GM18873 (cell line): ENCODE measurements around the gene BTK.

Source experiments
- ATAC-seq: cut with Tn5 transposase; IDR thresholded peaks from one replicate; pipeline ENCODE4 v1.9.1; 2021; ENCODE audit warnings: mild to moderate bottlenecking, moderate library complexity, moderate number of reproducible peaks; ENCODE audit not compliant: unreplicated experiment, low FRiP score

The BTK gene

DNA sequence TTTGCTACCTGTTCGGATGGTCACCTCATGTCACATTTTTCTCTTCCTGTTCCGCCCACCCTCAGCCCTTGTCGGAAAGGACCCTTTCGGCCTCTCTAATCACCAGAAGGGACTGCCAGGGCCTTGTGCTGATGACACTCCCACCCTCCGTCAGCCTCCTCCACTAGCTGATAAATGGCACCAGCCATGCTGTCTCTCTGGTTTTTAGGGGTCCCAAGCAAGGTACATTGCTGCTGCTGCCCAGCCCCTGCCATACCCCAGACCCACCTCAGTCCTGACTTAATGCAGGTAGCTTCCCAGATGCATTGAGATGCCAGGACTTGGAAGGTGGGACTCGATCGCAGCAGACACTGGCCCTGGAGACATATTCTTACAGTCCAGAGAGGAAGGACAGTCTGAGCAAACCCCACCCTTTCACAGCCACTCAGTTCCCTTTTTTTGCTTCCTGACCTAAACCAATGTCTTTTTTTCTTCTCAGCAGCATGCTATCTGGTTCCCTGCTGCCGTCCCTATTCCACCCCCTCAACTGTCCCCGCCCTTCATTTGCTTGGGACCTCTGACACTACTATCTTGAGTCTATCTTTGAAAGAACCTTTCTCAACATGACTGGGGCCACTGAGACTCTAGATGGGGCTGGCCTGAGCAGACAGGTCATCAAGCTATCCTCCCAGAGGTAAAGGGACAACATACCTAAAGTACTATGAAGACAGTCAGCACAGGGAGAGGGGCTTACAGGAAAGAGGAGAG is at the start of gene BTK:
BTK (minus strand) TSS at position 397 of the 747 bp plus-strand sequence. CDS start 10,907 bp downstream, outside the sequence.
- ATAC-seq: peak; percentile 67

DNA sequence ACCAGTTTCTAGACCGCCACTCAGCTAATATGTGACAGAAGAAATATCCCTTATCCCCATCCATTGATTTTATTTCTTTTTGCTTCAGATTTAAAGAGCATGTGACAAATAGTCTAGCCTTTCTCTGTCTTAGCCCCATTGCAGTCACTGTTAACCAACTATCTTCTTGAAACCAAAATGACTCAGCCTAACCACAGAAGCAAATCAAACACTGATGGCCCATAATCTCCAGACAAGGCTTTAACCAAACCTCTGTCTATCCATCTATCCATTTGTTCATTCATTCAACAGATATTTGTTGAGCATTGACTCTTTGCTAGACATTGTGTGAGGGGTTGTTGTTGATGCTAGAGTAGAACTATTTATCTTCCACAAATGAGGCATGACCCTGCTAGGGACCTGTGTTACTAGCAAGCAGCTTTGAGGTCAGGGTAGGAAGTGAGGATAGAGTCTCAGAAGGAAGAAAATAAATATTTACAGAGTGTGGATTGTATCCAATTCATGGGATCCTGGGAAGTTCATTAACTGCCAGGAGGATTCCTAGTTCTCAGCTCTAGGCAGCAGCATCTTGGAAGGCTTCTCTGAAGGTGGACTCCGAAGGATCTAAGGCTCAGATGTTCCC is 44.6 kb upstream of the BTK start:
- peak; percentile 90 for ATAC-seq

DNA sequence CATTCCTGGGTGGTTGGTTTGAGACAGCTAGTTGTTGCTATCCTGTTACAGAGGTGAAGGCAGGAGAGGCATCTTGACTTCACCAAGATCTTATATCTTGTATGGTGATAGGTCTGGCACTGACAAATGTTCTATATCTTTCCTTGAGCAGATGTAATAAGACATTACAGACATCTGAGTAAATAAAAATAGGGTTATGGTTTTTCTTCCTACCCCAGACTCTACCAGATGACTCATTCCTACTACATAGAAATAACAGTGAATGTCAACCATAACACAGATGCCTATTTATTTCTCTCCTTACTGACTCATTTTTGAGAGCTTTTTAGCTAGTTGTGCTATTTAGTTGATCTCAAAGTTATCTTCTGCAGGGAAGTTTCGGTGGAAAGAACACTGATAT is 43.9 kb upstream of the BTK start:
- peak; percentile 22 for ATAC-seq

DNA sequence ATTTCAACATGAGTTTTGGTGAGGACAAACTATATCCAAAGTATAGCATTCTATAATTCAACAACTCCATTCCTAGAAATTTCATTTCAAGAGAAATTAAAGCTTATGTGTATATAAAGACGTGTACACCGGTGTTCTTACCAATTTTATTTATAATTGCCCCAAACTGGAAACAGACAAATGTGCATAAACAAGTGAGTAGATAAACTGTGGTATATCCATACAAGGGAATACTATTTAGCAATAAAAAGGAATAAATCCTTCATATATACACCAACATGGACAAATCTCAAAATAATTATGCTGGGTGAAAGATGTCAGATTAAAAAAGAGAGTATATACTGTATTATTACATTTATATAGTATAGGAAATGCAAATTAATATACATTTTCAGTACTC is 42.0 kb upstream of the BTK start:
- ATAC-seq: no peak

DNA sequence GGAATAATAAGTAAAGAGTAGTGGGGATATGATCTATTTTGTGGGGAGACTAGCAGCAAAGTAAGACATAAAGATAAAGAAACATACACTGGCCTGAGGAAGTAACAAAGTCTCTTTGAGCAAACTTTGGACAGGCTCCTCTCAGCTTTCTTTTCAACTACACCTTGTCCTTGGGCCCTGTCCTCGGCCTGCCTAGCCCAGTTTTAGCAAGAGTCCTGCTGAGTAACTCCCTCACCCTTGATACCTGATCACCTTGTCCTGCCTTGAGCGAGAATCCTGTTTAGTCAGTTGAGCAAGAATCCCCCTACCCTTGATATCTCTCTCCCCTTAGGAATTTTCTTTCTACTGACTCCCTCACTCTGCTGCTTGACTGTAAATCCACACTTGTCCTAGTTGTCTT is 33.5 kb upstream of the BTK start:
- ATAC-seq: no peak

DNA sequence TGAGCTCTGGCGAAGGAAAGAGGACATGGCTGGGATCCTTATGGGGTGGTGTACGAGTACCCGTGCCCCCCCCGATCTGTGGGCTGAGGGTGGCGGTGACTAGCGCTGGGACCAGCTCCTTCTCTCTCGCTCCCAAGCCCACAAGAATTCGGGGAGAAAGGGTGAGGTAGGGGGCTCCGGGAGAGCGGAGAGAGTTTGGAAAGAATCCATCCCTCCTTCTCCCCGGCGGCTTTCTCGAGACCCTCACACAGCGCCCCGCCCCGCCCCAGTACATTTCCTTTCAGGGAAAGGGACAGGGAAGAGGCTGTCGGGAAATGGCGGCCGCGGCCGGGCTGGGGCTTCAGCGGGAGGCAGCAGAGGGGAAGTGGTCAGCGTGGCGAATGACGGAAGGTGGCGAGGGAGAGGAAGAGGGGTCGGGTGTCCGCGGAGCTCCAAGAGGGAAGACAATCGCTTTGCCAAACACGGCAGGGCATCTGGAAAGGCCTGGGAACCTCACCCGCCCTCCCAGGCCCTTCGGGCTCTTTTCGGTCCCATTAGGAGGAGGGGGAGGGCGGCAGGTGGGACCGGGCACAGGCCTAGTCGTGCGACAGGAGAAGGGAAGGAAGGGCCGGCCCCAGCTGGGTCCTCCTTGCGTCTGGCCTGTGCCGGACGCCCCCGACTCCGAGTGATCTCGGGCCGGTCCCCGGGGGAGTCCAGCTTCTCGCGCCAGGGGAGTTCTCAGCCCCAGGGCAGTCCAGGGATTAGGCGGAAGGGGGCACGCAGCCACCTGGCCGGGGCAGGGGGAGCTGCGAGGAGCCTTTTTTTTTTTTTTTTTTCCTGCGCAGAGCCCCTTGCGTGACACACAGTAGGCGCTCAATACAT is 32.2 kb upstream of the BTK start:
- ATAC-seq: no peak

DNA sequence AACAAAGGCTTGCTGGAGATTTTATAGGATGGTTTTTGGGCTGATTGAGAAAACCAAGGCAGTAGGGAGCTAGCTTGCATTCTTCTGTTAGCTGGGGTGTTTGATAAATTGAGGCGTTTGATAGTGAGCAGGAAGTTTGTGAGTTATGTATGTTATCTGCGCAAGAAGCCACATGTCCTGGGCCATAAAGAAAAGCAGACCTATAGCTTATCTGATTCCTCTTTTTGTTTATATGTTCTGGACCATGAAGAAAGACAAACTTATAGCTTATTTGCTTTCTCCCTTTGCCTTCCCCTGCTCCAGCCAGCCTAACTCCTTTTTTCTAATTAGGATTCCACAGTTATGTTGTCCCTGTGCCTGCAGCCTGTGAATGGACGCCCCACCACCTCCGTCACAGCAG is 31.2 kb upstream of the BTK start:
- ATAC-seq: no peak

DNA sequence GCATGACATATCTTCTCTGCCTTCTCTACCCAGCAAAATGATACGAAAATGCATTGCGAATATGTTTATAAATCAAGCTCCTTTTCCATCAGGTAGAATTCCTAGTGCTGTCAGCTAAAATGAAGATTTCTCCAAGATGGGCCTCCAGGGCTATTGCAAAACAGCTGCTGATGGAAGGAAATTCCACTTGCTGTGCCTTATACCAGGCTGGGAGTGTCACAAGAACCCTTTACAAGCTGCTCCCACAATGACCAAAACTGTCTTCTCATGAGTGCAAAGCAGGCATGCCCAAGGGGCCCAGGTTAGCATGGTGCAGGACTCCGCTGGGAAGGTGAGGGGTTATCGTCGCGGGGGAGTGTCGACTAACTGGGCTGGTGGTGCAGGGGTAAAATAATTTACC is 30.7 kb upstream of the BTK start:
- ATAC-seq: no peak

DNA sequence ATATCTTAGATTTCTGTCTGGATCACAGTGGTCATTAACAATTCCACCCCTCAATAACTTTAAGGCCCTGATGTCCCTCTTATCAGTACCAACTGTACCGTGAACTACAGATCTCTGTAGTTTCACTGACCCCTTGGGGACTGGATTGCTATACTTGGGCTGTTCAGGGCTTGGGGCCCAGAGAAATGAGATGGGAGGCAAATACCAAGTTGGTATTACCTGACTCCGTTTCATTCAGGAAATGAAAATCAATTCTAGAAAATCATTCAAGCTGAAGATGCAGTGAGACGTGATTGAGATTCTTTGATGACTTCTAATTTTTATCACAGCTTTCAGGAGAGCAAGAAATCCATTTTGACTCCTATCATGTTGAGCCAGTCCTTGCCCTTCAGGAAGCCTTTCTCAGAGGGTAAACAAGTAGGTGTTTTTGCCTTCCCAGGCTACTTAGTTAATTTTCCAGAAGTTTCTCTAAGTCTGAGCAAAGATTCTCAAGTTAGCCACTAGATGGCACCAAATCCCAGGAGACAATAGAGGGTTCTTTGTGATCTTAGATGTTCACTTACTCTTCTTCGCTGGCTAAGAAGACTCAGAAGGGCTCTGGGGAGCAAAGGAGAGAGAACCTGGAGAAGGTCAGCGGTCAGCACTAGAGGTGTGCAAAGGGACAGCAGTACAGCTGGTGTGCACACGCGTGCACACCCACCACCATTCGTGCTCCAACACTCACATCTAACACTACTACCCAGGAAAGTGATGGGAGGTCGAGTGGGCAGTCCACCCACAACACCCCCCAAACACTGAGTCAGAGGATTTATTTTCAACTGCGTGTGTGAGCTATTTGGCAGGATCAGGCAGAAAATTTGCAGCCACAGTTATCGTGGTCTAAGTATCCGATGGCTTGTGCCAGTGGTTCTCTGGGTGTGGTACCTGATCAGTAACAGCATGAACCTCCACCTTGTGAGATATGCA is 29.5 kb upstream of the BTK start:
- peak; percentile 57 for ATAC-seq

DNA sequence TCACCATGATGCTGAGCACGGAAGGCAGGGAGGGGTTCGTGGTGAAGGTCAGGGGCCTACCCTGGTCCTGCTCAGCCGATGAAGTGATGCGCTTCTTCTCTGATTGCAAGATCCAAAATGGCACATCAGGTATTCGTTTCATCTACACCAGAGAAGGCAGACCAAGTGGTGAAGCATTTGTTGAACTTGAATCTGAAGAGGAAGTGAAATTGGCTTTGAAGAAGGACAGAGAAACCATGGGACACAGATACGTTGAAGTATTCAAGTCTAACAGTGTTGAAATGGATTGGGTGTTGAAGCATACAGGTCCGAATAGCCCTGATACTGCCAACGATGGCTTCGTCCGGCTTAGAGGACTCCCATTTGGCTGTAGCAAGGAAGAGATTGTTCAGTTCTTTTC is 26.0 kb upstream of the BTK start:
- ATAC-seq: no peak

DNA sequence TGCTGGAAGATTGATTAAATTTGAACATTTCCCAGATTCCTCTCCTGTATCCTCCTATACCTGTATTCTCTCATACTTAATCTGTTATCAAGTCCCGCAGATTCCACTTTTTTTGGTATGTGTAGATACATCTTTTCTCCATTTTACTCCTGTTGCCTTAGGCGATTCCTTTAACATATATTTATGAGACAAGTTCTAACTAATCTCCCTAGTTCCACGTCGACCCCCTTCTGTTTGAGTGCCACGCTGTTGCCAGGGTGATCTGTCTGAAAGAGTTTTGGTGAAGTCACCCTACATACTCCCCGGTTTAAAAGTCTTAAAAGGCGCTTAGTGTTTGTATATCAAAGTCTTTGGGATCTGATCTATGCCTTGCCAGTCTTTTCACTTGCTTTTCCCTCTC is 24.5 kb upstream of the BTK start:
- ATAC-seq: no peak

DNA sequence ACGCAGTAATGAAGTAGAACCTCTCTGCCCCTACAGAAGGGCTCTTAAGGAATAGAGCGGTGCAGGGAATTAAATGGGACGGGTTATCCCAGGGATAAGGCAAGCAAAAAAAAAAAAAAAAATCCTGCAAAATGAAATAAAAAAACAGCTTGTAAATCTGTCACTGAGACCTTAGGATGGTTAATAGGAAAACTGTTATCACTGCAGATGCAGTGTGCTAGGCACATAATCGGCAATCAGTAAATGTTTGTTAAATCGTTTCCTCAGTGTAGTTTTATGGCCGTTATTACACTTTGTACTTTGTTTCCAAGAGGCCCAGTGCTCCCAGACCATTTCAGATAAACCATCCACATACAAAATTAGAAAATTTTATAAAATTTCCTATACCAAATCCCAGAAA is 23.1 kb upstream of the BTK start:
- no peak for ATAC-seq

DNA sequence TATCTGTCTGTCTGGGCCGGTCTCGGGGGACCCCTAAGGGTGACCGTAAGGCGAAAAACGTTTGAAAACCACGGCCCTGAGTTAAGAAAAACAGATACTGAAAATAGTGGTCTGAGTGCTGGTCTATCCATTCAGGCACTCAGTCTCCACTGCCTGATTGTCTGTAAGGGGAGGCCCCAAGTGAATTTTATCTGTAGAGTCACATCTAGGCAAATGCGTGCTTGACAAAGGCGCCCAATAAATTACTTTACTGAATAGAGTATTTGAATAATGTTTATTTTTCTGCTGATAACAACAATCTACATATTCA is 22.5 kb upstream of the BTK start:
- no peak for ATAC-seq

DNA sequence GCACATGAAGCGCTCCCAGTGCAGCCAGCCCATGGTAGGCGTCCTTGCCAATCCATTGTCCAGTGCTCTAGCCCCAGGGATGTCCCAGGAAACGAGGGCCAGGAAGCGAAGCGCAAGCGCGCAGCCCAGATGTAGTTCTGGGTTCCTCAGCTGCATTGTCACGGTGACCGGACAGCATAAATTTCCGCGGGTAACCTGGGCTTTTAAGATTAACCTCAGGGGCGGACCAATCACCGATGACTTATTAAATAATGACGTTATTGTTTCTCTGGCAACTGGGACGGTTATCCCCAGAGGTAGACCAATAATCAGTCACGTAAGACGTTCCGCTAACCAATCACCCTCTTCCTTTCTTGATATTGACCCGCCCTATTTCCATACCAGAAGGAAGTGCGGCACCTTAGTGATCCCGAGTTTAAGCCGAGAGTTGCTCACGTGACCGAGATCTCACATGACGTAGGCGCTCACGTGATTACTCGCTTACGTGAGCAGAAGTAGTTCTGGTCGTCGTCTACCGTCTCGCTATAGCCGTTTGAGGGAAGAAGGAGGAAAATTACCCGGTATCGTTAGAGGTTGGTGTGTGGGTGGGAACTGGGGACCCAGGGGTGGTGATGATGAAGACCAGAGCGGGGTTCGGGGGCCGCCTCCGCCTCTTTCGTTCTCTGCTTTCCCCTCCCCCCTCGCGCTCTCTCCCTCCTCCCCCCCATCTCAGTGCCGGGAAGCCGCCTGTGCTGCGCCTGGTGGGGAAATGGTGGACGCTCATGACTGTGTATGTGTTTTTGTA is 21.9 kb upstream of the BTK start, which contains the start of the genes GLA and HNRNPH2:
GLA (minus strand) TSS at position 178 of the 784 bp plus-strand sequence; CDS start at position 156, 22 bp downstream.
HNRNPH2 (plus strand) TSS at position 475 of the 784 bp plus-strand sequence. CDS start 3,767 bp downstream, outside the sequence.
- ATAC-seq: peak; percentile 97

DNA sequence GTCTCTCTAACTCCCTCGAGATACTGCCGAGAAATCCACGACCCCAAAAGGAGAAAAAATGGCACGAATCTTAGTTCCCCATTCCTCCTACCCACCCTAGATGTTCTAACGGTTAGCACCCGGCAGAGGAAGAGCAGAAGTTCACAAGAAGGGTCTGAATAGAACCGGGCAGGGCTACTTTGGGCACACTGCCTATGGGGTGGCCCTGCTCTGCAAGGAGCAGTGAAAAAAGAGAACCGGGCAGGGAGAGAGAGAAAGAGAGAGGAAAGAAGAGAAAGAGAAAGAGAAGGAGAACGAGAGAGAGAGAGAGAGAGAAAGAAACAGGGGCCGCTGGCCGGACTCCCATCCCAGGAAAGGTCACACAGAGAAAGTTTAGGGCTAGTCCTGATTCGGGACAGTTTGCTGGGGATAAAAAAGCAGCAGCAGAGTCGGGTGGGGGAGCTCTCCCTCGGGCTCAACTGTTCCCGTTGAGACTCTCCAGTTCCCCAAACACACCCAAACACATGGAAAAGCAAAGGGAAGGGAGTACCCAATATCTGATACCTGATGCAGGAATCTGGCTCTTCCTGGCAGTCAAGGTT is 21.3 kb upstream of the BTK start:
- no peak for ATAC-seq

DNA sequence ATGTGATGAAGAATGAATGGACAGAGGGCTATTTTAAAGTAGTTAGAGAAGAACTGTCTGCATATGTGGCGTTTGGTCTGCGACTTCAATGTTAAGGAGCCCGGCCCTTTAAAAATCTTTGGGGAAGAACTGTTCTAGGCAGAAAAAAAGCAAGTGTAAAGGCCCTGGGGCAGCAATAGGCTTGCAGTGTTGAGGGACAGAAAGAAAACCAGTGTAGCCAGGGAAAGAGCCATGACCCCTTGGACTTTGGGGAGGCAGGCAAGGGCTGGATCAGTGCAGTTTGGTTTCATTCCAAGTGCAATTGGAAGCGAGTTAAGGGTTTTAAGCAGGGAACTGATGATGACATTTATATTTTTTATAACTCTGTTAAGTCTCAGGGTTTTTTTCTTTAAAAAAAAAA is 13.8 kb upstream of the BTK start:
- no peak for ATAC-seq

DNA sequence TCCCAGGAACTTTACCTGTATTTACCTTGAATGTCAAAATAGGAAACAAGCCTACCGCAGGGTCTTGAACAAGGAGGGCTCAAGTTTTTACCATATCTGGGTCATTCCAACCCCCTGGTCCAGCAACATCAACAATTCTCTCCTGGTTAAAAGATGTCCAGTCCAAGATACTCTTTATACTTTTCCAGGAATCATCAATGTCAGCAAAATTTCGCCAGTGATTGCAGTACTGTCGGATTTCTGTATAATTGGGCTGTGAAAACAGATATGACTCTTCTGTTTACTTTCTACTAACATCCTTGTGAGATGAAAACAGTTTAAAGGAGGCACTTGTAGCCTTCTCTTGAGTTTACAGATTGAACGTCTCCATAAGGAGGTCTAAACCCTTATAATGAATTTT is 12.7 kb upstream of the BTK start:
- no peak for ATAC-seq

DNA sequence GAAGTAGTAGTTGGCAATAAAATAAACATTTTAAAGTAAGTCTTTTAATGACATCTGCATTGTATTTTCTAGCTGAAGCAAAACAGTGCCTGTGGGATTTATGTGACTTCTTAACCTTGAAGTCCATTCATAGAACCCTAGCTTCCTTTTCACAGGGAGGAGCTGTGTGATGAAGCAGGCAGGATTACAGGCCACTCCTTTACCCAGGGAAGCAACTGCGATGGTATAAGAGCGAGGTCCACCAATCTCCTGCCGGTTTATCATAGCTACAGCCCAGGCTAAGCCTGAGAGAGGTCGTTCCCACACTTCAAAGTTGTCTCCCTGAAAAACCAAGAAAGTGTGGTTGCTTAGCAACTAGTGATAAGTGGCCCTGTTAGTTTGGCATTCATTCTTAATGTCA is 11.8 kb upstream of the BTK start:
- ATAC-seq: no peak

DNA sequence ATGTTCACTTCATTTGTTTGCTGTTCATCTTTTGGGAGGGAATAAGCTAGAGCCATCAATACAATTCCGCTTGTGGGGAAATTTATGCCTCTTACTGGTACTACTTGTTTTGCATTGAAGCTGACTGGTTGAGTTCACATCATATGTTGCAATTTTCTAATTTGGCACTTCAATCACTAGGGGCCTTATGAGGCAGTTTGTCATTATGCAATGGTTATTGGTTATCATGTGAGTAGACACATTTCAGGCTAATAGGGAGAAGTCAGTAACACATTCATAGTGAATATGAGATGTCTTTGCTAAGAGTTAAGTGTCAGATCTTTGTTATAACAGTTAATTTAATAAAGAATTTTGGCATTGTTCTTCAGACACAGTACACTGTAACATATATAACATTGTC is 9.8 kb upstream of the BTK start:
- no peak for ATAC-seq
